M059J (cell line): ENCODE results near the gene LNX1. TPM values are rescaled to one million over a fixed set of nuclear protein-coding genes. Genes with fewer than 3 reads are reported as not detected.

Source experiments
- DNase-seq: peaks from one replicate; pipeline ENCODE4 v3.0.0-alpha.2; 2012; ENCODE audit warnings: low read depth
- total RNA-seq: library from RNA; depleted of rRNA; stranded (reverse); fragments of >200 nt; shearing (Covaris generic); gene quantifications from 2 replicates; pipeline ENCODE4 v1.2.3, GENCODE V29; 2014

The LNX1 gene
- total RNA-seq, 1 experiment from 2014 or later: 1.7 TPM

GRCh38 chr4:53535567-53535966, 55.7 kb downstream of the LNX1 start:
- no peak for DNase-seq

DNA sequence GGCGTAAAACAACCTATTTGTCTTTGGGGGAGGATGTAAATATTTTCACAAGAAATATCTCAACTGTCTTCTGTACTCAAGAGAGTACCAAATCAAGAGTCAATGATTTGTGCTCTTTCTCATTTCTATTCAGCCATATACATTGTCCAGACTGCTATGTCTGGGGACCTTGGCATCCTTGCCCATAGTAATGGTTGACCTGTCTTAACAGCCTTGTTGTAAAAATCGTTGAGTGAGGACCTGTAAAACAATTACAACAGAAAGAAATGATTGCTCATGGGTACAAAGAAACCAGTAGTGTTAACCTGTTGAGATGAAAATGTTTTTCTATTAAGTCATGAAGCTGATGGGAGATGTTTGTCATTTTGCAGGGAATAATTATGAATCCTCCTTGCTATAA, 56.6 kb downstream of the LNX1 start:
- DNase-seq: no peak

DNA sequence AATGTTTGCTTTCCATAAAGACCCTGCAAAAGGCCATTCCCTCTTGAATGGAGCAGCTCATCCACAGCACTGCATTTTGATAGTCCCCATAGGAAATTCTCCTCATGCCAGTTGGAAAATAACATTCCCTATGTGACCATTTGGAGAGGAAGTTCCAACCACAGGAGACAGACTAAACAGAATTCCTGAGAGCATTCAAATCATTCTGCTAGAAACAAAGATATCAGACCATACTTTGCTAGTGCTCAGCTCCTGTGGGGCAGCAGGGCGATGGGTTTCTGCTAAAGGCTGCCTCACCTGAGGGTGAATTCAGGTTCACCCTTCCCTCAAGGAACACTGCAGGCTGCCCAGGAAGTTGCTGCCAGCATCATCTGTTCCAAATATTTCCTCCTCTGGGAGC, 58.8 kb downstream of the LNX1 start:
- DNase-seq: no peak

GRCh38 chr4:53531585-53532224, 59.6 kb downstream of the LNX1 start:
- no peak for DNase-seq

DNA sequence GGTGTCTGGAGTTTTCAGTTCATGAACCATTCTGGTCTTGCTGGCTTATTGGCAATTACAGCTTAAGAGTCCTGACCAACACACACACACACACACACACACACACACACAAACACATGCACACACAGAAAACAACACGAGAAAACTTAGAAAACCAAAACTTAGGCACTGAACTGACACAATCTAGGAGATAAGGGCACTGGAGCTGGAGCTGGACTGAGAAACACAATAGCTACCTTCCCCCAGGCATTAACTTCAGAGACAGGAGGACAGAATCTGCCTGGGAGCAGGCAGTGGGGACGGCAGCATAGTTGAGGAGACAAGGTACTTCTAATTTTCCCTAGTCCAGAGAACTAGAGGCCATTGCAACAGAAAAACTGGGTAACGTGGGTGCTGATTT, 62.3 kb downstream of the LNX1 start:
- no peak for DNase-seq

GRCh38 chr4:53527930-53528329, 63.4 kb downstream of the LNX1 start:
- DNase-seq: no peak

DNA sequence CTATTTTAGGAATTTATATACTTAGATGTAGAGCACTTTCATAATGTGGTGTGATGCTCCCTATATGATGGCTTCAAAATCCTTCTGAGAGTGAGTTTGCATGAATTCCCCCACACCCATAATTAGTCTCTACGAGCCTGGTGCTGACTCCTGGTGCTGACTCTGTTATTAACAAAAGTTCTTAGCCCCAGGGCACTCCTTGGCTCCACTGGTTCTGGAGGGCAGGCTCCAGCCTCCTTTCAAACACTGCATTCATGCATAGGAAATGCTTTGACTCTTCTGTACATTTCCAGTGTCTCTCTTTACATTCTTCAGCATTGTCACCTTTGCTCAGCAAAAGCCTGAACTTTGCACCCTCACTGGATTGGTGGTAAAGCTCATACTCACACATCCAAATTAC, 64.0 kb downstream of the LNX1 start:
- no peak for DNase-seq

- DNase-seq: no peak
Measured at GRCh38 chr4:53522334-53522733, 69.0 kb downstream of the LNX1 start.

- no peak for DNase-seq
Measured at GRCh38 chr4:53520116-53520515, 71.2 kb downstream of the LNX1 start.

DNA sequence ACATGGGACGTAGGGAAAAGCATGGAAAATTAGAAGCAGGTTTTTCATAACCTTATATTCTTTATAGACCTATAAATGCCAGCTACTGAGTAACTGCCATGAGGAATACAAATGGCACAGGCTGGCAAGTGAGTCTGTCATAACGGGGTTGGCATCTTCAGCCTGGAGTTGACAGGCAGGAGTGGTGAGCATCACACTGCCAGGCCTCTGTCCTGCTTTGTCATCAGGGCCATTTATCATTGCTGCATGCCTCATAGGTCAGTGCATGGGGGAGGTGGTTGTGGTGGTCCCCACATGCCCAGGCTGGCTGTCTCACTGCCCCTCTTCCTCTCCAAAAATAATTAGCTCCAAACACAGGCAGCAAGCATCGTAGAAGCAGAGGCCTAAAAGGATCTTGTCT, 72.5 kb downstream of the LNX1 start:
- no peak for DNase-seq

DNA sequence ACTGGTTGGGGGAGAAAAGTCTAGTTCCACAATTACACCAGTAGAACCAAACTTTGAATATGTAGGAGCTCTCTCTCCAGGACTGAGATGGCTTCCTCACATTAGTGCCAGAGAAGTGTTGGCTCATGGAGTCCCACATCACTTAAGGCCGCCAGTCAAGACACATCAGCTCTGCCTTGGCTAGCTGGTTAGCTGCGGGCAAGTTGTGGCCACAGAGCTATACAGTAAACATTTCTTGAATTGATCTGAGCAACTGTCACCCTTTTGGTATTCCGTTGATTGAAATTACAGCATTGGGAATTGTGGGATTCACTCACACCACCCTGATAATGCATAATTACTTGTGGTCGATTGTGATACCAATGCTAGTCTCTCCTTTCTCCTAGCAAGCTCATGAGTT, 76.2 kb downstream of the LNX1 start:
- DNase-seq: no peak

- no peak for DNase-seq
Measured at GRCh38 chr4:53514509-53514908, 76.8 kb downstream of the LNX1 start.

- no peak for DNase-seq
Measured at GRCh38 chr4:53512608-53513007, 78.7 kb downstream of the LNX1 start.

GRCh38 chr4:53511014-53511413, 80.3 kb downstream of the LNX1 start:
- no peak for DNase-seq

DNA sequence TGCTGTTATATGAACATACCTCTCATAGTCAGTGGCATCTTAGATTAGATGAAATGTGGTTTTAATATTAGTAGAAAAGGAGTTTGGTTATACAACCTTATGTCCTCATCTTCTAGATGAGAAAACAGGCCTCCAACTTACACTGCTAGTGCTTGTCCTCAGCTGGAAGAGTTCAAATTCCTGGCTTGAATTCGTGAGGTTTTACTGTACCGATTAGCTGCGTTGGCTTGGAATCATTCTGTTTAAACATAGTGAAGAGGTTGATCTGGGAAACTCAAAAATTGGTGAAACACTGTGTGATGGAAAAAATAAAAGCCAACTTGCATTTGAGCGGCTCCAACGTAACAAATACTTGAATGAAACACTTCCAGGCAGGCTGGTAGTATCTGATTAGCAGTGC, 81.0 kb downstream of the LNX1 start:
- no peak for DNase-seq

GRCh38 chr4:53508446-53508845, 82.8 kb downstream of the LNX1 start:
- peak; percentile 78 for DNase-seq

DNA sequence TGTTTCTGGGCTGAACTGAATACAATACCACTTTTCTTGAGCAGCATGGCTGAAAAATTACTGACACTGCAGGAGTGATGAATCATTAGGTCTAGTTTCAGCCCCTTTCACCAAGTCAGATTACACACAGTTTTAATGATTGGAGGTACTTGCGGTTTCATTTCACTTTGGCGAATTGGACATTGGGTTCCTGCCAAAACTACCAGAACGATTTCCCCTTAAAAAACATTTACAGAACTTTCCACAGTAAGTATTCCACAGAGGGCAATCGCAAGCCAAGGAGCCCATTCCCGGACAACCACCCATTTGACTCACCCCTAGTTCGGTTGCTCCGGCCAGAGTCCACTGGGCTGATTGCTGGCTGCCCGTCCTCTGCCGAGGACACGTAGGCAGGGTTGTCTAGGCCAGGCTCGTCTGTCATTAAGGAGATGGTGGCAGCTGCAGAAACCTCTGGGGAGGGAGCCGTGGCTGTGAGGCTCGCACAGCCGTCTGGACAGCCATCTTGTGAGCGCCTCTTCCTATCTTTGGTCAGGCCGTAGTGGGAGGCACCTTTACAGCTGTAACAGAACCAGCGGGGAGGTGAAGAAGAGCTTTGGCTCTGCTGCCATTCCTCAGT, 83.5 kb downstream of the LNX1 start:
- peak; percentile 95 for DNase-seq

- DNase-seq: no peak
Measured at GRCh38 chr4:53507058-53507457, 84.2 kb downstream of the LNX1 start.

GRCh38 chr4:53505947-53506346, 85.3 kb downstream of the LNX1 start:
- peak; percentile 7 for DNase-seq

GRCh38 chr4:53502094-53502493, 89.2 kb downstream of the LNX1 start:
- DNase-seq: no peak

GRCh38 chr4:53501561-53501960, 89.7 kb downstream of the LNX1 start:
- no peak for DNase-seq

GRCh38 chr4:53500546-53500945, 90.7 kb downstream of the LNX1 start:
- DNase-seq: no peak

DNA sequence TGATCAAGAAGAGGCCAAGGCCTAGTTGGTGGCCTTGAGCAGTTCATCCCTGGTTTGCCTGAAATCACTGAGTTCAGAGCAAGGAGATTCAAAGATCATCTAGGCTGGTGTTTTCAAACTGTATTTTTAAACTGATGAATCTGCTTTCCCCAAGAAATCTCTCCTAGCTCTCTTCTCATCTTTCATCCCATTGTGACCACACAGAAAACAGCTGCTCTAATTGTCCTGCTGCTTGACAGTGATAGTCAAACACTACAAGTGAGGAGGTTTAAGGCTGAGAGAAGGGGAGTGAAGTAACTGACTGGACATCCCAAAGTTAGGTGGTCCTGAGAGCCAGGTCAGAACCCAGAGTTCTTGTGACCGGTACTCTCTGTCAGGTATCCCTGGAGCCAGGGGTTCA, 91.5 kb downstream of the LNX1 start:
- DNase-seq: no peak

- DNase-seq: no peak
Measured at GRCh38 chr4:53498706-53499105, 92.6 kb downstream of the LNX1 start.
